Glomerular visceral epithelial cell (primary cell): Measurements from ENCODE around the gene GTF2F1.
"Not testable (repeated sequence)": the region's sequence is repeated elsewhere in the genome, so short reads cannot be mapped to it uniquely, and the experiment has no call there.

Experiments
- DNase-seq: peaks from one replicate; pipeline ENCODE4 v3.0.0-alpha.2; 2016; ENCODE audit errors: extremely low spot score

The GTF2F1 gene

GRCh38 chr19:6355321-6356040, 37.5 kb downstream of the GTF2F1 start:
- not testable (repeated sequence) for DNase-seq

DNA sequence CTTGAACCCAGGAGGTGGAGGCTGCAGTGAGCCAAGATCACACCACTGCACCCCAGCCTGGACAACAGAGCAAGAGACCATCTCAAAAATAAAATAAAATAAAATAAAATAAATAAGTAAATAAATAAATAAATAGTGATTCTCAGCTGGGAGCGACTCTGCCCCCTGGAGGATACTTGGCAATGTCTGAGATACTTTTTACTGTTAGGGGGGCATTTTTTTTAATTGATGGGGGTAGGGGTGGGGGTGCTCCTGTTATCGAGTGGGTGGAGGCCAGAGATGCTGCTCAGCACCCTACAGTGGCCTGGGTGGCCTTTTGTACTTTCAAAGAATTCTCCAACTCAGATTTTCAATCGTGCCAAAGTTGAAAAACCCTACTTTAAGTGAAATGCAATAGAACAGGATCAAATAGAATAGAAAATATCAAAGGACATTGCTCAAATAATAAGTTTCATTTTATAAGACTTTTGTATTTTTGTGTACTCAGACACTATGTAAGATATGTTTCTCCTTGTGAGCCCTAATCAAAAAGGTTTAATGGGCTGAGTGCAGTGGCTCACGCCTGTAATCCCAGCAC, 38.8 kb downstream of the GTF2F1 start:
- no peak for DNase-seq

GRCh38 chr19:6352381-6353165, 40.4 kb downstream of the GTF2F1 start:
- no peak for DNase-seq

GRCh38 chr19:6350688-6351087, 42.3 kb downstream of the GTF2F1 start:
- DNase-seq: no peak

- not testable (repeated sequence) for DNase-seq
These were observed 43.7 kb downstream of the GTF2F1 start for GRCh38 chr19:6349271-6349670.

DNA sequence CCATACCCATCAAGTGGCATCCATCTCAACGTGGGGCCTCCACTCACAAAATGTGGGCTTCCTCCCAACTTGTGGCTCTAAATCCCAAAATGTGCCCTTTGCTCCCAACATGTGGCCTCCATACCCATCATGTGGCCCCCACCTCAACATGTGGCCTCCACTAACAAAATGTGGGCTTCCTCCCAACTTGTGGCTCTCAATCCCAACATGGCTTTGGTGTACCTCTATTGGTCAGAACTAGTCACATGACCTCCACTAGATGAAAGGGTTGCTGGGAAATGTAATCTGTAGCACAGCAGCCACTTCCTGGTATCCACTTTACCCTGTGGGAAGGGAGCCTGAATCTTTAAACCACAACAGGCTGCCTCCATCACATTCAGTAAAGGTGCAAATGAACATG, 49.5 kb downstream of the GTF2F1 start:
- no peak for DNase-seq

- no peak for DNase-seq
These were observed 52.3 kb downstream of the GTF2F1 start for GRCh38 chr19:6340493-6341201.

DNA sequence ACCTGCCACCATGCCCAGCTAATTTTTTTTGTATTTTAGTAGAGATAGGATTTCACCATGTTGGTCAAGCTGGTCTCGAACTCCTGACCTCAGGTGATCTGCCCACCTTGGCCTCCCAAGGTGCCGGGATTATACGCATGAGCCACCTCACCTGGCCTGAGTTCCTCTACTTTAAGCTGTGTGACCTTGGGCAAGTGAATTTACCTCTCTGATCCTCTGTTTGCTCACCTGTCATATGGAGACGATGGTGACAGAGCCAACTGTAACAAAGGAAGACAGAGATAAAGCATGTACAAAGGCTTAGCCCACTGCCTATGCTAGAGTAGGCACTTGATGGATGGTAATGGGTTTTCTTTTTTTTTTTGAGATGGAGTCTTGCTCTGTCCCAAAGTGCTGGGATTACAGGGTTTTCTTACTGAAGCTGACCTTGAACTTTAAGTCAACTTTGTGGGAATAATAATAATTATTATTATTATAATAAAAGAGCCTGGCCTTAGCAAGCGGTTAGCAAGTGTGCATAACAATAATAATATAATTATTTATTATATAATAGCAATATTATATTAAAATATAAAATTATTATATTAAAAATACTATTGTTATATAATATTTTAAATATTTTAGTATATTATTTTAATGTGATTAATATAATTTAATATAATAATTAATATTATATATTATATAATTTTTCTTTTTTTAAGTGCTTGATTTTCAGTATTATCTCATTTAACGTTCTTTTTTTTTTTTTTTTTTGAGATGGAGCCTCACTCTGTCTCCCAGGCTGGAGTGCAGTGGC, 58.3 kb downstream of the GTF2F1 start:
- no peak for DNase-seq

DNA sequence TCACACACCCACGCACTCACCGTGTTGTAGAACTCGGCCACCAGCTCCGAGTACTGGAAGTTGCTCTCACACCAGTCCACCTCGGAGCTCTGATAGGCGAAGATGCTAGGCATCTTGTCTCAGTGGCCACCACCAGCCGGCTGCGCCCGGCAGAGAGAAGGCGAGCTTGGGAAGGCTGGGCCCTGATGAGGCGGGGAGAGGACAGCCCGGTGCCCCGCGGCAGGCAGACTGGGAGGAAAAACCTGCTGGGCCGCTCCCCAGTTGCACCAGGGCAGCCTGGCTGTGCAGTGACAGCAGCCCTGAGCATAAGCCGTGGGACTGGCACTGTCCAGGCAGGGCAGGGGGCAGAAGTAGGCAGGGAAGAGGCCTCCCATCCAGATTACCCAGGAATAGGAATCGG, 59.5 kb downstream of the GTF2F1 start, which contains the start of gene ACER1:
TSS of gene ACER1 (minus strand) at position 174 of the 400 bp plus-strand sequence. CDS start at position 113, 61 bp downstream.
- no peak for DNase-seq
